GM12864 (cell line): Measurements from ENCODE around the gene GRK7.

Experiments
- DNase-seq: peaks from one replicate; pipeline ENCODE4 v3.0.0-alpha.2; 2011; ENCODE audit warnings: low read depth
- H3K4me3 ChIP-seq: 2 replicates; pipeline ENCODE4 v1.5.1; 2011; ENCODE audit warnings: mild to moderate bottlenecking, low read depth, low read length, control low read depth
- CTCF ChIP-seq: IDR thresholded peaks from 2 replicates; pipeline ENCODE4 v1.5.1; 2011; ENCODE audit warnings: low read depth, mild to moderate bottlenecking, moderate library complexity, low read length, control low read depth, inconsistent platforms; ENCODE audit errors: missing control alignments

GRK7 gene

GRCh38 chr3:141773676-141774075, 10.5 kb downstream of the GRK7 start:
- H3K4me3 ChIP-seq = no peak overlapping the region
- TF ChIP-seq CTCF = no peak
- DNase-seq = no peak

- no peak for TF ChIP-seq CTCF
- DNase-seq = no peak
- H3K4me3 ChIP-seq = no peak overlapping the region
Measured at GRCh38 chr3:141776376-141776775, 13.2 kb downstream of the GRK7 start.

- H3K4me3 ChIP-seq = no peak overlapping the region
- no peak for TF ChIP-seq CTCF
- no peak for DNase-seq
Measured at GRCh38 chr3:141776885-141777284, 13.7 kb downstream of the GRK7 start.

- no peak for DNase-seq
- no peak for TF ChIP-seq CTCF
- no peak overlapping the region for H3K4me3 ChIP-seq
Measured at GRCh38 chr3:141777957-141778813, 15.0 kb downstream of the GRK7 start.

GRCh38 chr3:141779667-141780066, 16.5 kb downstream of the GRK7 start:
- H3K4me3 ChIP-seq = no peak overlapping the region
- no peak for DNase-seq
- no peak for TF ChIP-seq CTCF

- no peak for TF ChIP-seq CTCF
- no peak for DNase-seq
- H3K4me3 ChIP-seq = no peak overlapping the region
Measured at GRCh38 chr3:141782386-141782932, 19.3 kb downstream of the GRK7 start.
